ENCODE results near the gene CDHR1.

The CDHR1 gene

DNA sequence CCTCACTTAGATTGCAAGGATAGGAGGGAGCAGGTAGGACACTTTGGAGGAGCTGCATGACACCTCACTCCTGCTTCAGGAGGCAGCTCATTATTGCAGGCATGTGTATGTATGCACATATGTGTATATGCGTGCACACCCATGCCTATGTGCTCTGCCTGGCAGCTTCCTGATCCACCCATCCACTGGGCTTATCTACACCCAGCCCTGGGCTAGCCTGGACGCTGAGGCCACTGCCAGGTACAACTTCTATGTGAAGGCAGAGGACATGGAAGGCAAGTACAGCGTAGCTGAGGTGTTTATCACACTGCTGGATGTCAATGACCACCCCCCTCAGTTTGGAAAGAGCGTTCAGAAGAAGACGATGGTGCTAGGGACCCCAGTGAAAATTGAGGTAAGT is 17.7 kb downstream of the CDHR1 start:
- in situ Hi-C loops (cut with MboI; ENCODE audit: low pct_unique_long_range_greater_than_20kb, low sequenced_read_pairs, unreplicated experiment) = loop anchor here (10.0 kb wide), 1 partner anchor 67 kb away; no protein-coding TSS in a partner anchor
- no peak for DNase-seq (ENCODE audit: low spot score)
- TF ChIP-seq, protein P1, sequence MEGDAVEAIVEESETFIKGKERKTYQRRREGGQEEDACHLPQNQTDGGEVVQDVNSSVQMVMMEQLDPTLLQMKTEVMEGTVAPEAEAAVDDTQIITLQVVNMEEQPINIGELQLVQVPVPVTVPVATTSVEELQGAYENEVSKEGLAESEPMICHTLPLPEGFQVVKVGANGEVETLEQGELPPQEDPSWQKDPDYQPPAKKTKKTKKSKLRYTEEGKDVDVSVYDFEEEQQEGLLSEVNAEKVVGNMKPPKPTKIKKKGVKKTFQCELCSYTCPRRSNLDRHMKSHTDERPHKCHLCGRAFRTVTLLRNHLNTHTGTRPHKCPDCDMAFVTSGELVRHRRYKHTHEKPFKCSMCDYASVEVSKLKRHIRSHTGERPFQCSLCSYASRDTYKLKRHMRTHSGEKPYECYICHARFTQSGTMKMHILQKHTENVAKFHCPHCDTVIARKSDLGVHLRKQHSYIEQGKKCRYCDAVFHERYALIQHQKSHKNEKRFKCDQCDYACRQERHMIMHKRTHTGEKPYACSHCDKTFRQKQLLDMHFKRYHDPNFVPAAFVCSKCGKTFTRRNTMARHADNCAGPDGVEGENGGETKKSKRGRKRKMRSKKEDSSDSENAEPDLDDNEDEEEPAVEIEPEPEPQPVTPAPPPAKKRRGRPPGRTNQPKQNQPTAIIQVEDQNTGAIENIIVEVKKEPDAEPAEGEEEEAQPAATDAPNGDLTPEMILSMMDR (IDR thresholded peaks at IDR 0.05; ENCODE audit: extremely low read depth, insufficient read depth, missing control alignments) = no peak

- in situ Hi-C loops (cut with MboI; ENCODE audit: low pct_unique_long_range_greater_than_20kb, low sequenced_read_pairs, unreplicated experiment) = loop anchor here (10.0 kb wide), 1 partner anchor 68 kb away; no protein-coding TSS in a partner anchor
- TF ChIP-seq, protein P1 (IDR thresholded peaks at IDR 0.05; ENCODE audit: extremely low read depth, insufficient read depth, missing control alignments) = no peak
- DNase-seq (ENCODE audit: low spot score) = no peak
Measured at GRCh38 chr10:84213076-84213475, 18.7 kb downstream of the CDHR1 start.

DNA sequence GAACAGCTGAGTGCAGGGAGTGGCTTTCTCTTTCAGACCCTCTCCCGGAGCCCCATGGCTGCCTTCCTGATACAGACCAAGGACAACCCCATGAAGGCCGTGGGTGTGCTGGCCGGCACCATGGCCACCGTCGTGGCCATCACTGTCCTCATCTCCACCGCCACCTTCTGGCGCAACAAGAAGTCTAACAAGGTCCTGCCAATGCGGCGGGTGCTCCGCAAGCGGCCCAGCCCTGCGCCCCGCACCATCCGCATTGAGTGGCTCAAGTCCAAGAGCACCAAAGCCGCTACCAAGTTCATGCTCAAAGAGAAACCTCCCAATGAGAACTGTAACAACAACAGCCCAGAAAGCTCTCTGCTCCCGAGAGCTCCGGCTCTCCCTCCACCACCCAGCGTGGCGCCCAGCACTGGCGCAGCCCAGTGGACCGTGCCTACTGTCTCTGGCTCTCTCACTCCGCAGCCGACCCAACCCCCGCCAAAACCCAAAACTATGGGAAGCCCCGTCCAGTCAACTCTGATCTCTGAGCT is 19.8 kb downstream of the CDHR1 start:
- DNase-seq (ENCODE audit: low spot score) = no peak
- in situ Hi-C loops (cut with MboI; ENCODE audit: low pct_unique_long_range_greater_than_20kb, low sequenced_read_pairs, unreplicated experiment) = loop anchor here (10.0 kb wide), 1 partner anchor 69 kb away; no protein-coding TSS in a partner anchor
- TF ChIP-seq, protein P1 (IDR thresholded peaks at IDR 0.05; ENCODE audit: extremely low read depth, insufficient read depth, missing control alignments) = no peak

GRCh38 chr10:84214612-84215235 is 20.4 kb downstream of the CDHR1 start:
- TF ChIP-seq, protein P1 (IDR thresholded peaks at IDR 0.05; ENCODE audit: extremely low read depth, insufficient read depth, missing control alignments) = peak; percentile 83
- peak; percentile 73 for DNase-seq (ENCODE audit: low spot score)
- in situ Hi-C loops (cut with MboI; ENCODE audit: low pct_unique_long_range_greater_than_20kb, low sequenced_read_pairs, unreplicated experiment) = loop anchor here (10.0 kb wide), 1 partner anchor 70 kb away; no protein-coding TSS in a partner anchor

DNA sequence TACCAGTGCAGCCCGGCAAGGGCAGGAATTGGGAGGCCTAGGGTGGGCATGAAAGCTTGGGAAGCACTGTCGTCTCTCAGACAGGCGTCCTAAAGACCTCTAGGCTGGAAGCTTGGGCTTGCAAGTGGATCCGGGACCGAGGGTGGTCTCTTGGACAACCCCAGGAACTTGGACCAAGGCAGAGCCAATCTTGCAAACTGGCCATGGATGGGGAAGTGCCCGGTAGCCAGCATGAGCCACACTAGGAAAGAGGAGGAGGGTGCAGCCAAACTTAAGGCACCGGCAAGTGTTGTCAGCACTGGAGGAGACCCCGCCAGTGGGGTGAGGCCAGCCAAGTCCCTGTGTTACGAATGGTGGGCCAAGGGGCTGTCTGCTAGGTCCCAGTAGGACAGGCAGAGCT is 22.5 kb downstream of the CDHR1 start:
- in situ Hi-C loops (cut with MboI; ENCODE audit: low pct_unique_long_range_greater_than_20kb, low sequenced_read_pairs, unreplicated experiment) = loop anchor here (10.0 kb wide), 1 partner anchor 72 kb away; no protein-coding TSS in a partner anchor
- TF ChIP-seq, protein P1 (IDR thresholded peaks at IDR 0.05; ENCODE audit: extremely low read depth, insufficient read depth, missing control alignments) = no peak
- DNase-seq (ENCODE audit: low spot score) = no peak

DNA sequence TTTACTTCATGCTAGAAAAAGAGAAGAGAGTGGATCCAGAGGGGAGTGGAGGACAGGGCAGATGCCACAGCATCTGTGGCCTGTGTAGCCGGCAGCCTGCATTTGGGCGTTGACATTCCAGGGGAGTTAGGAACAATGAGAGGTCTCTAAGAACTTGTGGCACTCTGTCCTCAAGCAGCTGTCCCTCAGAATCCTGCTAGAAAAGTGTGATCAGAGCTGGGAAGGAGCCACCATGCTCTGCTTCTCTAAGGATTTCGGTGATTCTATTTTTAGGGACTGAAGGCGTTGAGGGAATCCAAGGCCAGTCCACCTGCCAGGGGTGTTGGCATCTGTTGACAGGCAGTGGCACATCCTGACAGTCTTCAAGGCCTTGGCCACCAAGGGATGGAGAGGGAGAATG is 23.4 kb downstream of the CDHR1 start:
- TF ChIP-seq, protein P1 (IDR thresholded peaks at IDR 0.05; ENCODE audit: extremely low read depth, insufficient read depth, missing control alignments) = no peak
- DNase-seq (ENCODE audit: low spot score) = no peak
- in situ Hi-C loops (cut with MboI; ENCODE audit: low pct_unique_long_range_greater_than_20kb, low sequenced_read_pairs, unreplicated experiment) = loop anchor here (10.0 kb wide), 1 partner anchor 73 kb away; no protein-coding TSS in a partner anchor
